Brain microvascular endothelial cell (primary cell): ENCODE results near the gene IDE.
"Not testable (repeated sequence)": the region's sequence is repeated elsewhere in the genome, so short reads cannot be mapped to it uniquely, and the experiment has no call there.

Experiments used
- DNase-seq: peaks from one replicate; pipeline ENCODE4 v3.0.0-alpha.2; 2020
- H3K27ac ChIP-seq: fragments of 250-450 bp; sonication (Bioruptor Pico); 2 replicates; pipeline ENCODE4 v1.5.1; 2020; ENCODE audit warnings: mild to moderate bottlenecking, moderate library complexity
- H3K27me3 ChIP-seq: fragments of 250-450 bp; sonication (Bioruptor Pico); replicated peaks from 2 replicates; pipeline ENCODE4 v1.5.1; 2020; ENCODE audit warnings: mild to moderate bottlenecking
- H3K36me3 ChIP-seq: fragments of 250-450 bp; sonication (Bioruptor Pico); replicated peaks from 2 replicates; pipeline ENCODE4 v1.5.1; 2020; ENCODE audit warnings: mild to moderate bottlenecking
- H3K4me3 ChIP-seq: 2 replicates; pipeline ENCODE4 v1.5.1; 2011; ENCODE audit warnings: low read depth, mild to moderate bottlenecking, control low read depth, low read length, moderate library complexity
- CTCF ChIP-seq: IDR thresholded peaks from 2 replicates; pipeline ENCODE4 v1.5.1; 2011; ENCODE audit warnings: low read depth, mild to moderate bottlenecking, moderate library complexity, low read length, control low read depth, inconsistent platforms; ENCODE audit errors: missing control alignments
- in situ Hi-C: cut with HindIII; loops from 2 replicates; pipeline ENCODE4 v1.10.0; 2017; ENCODE audit warnings: low sequenced_read_pairs, low pct_ligation_motif_present

Gene IDE

GRCh38 chr10:92404612-92405418 is 169.1 kb downstream of the IDE start:
- Histone ChIP-seq H3K36me3 (no peaks in the 10 kb centered on the region), H3K27me3 (no peaks in the 10 kb centered on the region), H3K27ac (no peak overlapping the region), H3K4me3 (no peak overlapping the region)
- no peak for DNase-seq
- in situ Hi-C loops = loop anchor here (25.0 kb wide), 1 partner anchor 318 kb away; no protein-coding TSS in a partner anchor
- TF ChIP-seq CTCF = no peak

GRCh38 chr10:92402234-92402633 is 171.7 kb downstream of the IDE start:
- not testable (repeated sequence) for DNase-seq, H3K4me3 ChIP-seq, H3K36me3 ChIP-seq, H3K27me3 ChIP-seq, H3K27ac ChIP-seq
- in situ Hi-C loops = loop anchor here (25.0 kb wide), 1 partner anchor 315 kb away; no protein-coding TSS in a partner anchor
